Epithelial cell of umbilical artery (primary cell): ENCODE results near the gene MX1. TPM values are rescaled to one million over a fixed set of nuclear protein-coding genes. Genes with fewer than 3 reads are reported as not detected.

Experiments used
- total RNA-seq: library from RNA; depleted of rRNA; stranded (reverse); fragments of >200 nt; gene quantifications from 2 replicates; pipeline ENCODE4 v1.2.3, GENCODE V29; 2014

Gene MX1, protein sequence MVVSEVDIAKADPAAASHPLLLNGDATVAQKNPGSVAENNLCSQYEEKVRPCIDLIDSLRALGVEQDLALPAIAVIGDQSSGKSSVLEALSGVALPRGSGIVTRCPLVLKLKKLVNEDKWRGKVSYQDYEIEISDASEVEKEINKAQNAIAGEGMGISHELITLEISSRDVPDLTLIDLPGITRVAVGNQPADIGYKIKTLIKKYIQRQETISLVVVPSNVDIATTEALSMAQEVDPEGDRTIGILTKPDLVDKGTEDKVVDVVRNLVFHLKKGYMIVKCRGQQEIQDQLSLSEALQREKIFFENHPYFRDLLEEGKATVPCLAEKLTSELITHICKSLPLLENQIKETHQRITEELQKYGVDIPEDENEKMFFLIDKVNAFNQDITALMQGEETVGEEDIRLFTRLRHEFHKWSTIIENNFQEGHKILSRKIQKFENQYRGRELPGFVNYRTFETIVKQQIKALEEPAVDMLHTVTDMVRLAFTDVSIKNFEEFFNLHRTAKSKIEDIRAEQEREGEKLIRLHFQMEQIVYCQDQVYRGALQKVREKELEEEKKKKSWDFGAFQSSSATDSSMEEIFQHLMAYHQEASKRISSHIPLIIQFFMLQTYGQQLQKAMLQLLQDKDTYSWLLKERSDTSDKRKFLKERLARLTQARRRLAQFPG
- total RNA-seq: 52.6 and 1,096 TPM in 2 replicates

DNA sequence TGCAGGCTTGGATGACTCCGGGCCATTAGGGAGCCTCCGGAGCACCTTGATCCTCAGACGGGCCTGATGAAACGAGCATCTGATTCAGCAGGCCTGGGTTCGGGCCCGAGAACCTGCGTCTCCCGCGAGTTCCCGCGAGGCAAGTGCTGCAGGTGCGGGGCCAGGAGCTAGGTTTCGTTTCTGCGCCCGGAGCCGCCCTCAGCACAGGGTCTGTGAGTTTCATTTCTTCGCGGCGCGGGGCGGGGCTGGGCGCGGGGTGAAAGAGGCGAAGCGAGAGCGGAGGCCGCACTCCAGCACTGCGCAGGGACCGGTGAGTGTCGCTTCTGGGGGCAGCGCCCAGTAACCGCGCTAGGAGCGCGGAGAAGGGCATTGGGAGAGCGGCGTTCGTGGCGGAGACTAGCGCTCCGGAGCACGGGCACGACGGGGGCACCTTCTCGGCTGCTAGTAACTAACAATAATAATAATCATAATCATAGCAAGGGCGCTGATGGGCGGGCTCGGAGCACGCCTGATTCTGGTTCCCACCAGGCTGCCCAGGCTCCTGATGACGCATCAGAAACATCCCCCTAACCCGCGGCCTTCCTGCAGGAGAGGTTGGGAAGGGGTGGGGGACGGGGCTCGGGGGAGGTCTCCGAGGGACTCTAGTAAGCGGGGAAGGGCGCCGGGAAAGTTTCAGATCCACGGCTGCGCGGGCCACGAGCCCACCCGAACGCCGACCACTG, at the start of gene MX1:
MX1 (plus strand) TSS at position 286 of the 722 bp plus-strand sequence. CDS start 5,832 bp downstream, outside the sequence.

DNA sequence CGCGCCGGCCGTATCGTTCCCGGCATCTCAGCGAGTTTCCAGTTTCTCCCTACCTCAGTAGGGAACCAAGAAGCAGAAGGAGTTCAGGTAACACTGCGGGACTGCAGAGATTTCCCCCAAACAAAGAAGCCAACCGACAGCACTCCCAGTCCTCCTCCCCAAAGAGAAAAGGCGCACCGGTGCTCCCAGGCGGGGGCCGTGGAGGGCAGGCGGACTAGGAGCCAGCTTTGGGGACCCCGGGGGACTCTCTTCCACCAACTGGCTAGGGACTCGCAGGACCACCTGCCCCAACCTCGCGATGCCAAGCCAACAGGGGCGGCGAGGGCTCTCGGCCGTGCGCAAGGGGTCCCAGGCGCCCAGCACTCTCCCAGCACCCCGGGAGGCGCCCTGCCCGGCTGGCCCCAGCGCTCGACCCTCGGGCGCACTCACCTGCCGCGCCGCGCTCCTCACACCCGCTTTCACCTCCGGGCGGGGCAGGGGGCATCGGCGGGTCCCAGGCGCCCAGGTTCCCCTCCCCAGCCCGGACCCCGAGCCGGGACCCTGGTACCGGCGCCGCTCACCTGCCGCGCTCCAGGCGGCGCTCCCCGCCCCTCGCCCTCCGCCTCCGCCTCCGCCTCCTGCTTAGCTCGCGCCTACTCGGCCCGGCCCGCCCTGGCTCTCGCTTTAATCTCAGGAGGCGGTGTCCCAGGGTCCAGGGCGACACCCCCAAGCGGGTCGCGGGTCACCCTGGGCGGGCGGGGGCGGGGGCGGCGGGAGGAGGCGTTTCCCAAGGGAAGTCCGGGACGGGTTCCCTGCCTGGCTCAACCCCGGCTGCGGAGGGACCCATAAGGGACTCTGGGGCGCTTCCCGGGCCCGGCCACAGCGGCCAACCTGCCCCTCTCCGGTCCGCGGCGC, 81.7 kb downstream of the MX1 start, which contains the start of gene TMPRSS2:
TMPRSS2 (minus strand) TSS at position 638 of the 894 bp plus-strand sequence. CDS start 10,025 bp downstream, outside the sequence.

Other genes with a start within 250 kb of the MX1 start
- gene FAM3B, start 109.4 kb upstream of the MX1 start, total RNA-seq: not detected in 2 replicates
- 3.9 and 102 TPM in 2 replicates for gene MX2, start 64.2 kb upstream of the MX1 start, total RNA-seq
- gene TMPRSS2, start 81.9 kb downstream of the MX1 start, total RNA-seq: not detected in 2 replicates